ENCODE data around the gene RPRD1B. TPM values are rescaled to one million over a fixed set of nuclear protein-coding genes. Genes with fewer than 3 reads are reported as not detected.
A peak's percentile ranks its signal among the peaks of the same experiment; 100 is the strongest.

The RPRD1B gene
- polyA plus RNA-seq, 3 donors = 3.6 to 12.3 (median 4.7) TPM

DNA sequence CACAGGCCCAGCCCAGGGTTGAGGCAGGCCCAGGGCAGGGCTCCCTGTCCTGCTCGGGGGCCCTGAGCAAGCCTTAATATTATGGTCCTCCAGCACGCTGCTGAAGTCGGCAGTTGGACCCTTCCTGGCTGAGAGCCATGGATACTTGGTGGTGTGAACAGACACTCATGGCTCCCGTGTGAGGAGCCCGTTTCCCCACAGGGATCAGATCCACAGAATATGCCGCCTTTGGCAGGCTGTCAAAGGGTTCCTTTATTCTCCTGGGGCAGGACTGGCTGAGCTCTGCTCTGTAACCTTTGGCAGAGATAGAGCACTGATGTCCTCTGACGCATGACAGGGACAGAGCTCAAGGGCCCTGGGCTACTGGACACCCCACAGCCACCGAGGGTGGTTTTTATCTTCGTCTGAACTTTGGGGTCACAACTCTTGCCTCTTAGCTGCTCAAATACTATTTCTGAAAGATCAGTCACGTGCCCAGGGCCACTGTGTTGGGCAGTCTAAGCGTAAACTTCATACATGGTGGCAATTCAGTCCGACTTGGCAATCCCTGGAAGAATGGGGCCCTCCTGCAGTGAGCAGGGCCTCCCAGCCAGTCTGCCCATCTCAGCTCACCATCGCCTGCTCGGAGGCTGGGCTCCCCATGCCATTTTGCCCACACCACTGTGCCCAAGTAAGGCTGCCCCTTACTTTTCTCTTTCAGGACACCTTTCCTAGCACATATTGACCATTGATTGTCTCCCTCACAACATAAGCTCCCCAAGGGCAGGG lies 49.3 kb upstream of the RPRD1B start:
- intact Hi-C loops (cut with micrococcal nuclease) = no loop called here
- 95% methylated on average over 14 of the region's 14 CpGs for WGBS (ENCODE audit: insufficient coverage)
- H2AFZ ChIP-seq (ENCODE audit: insufficient read depth, low read depth, low read length, poor library complexity, severe bottlenecking) = no peak overlapping the region
- no peaks in the 10 kb centered on the region for H3K27me3 Mint-ChIP-seq (ENCODE audit: low read depth in 3 of 3)
- peaks cover 52 to 64% of the 10 kb centered on the region in 2 donors for H3K36me3 Mint-ChIP-seq
- H3K4me2 ChIP-seq (replicated peaks; ENCODE audit: extremely low read depth, low read length, poor library complexity, severe bottlenecking) = no peak overlapping the region
- no peaks in the 10 kb centered on the region for H3K9me3 ChIP-seq (replicated peaks in 1 of 2; ENCODE audit: control insufficient read depth in 1 of 2, insufficient read depth in 1 of 2, low read length in 2 of 2)
- H3K79me2 ChIP-seq (ENCODE audit: insufficient read depth, low read length) = no peaks in the 10 kb centered on the region
- no peak overlapping the region for H3K4me3 ChIP-seq (replicated peaks in 1 of 3; ENCODE audit: low read depth in 2 of 3, low read length in 3 of 3)
- H3K27ac Mint-ChIP-seq = peak overlapping the region in 4 of 7 donors; percentile 6 to 55 (median 16)
- peaks cover 2% of the 10 kb centered on the region for H3K4me1 Mint-ChIP-seq
- H3K9me3 Mint-ChIP-seq = no peaks in the 10 kb centered on the region
- H3K9ac ChIP-seq (ENCODE audit: insufficient read depth, low read length, poor library complexity, severe bottlenecking) = no peak overlapping the region
- H3K27me3 ChIP-seq (ENCODE audit: control insufficient read depth in 2 of 2, insufficient read depth in 2 of 2, low read length in 2 of 2) = no peaks in the 10 kb centered on the region
- TF ChIP-seq, protein P1, sequence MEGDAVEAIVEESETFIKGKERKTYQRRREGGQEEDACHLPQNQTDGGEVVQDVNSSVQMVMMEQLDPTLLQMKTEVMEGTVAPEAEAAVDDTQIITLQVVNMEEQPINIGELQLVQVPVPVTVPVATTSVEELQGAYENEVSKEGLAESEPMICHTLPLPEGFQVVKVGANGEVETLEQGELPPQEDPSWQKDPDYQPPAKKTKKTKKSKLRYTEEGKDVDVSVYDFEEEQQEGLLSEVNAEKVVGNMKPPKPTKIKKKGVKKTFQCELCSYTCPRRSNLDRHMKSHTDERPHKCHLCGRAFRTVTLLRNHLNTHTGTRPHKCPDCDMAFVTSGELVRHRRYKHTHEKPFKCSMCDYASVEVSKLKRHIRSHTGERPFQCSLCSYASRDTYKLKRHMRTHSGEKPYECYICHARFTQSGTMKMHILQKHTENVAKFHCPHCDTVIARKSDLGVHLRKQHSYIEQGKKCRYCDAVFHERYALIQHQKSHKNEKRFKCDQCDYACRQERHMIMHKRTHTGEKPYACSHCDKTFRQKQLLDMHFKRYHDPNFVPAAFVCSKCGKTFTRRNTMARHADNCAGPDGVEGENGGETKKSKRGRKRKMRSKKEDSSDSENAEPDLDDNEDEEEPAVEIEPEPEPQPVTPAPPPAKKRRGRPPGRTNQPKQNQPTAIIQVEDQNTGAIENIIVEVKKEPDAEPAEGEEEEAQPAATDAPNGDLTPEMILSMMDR (IDR thresholded peaks at IDR 0.05) = no peak
- no peak for DNase-seq
- H4K20me1 ChIP-seq (ENCODE audit: insufficient read depth, low read length) = no peaks in the 10 kb centered on the region
- peaks cover under 1 to 2% of the 10 kb centered on the region in 2 donors for H3K4me1 ChIP-seq (ENCODE audit: control insufficient read depth in 1 of 2, insufficient read depth in 2 of 2, low read length in 2 of 2)
- H3K4me3 Mint-ChIP-seq = no peak overlapping the region
- peaks cover 29 to 72% of the 10 kb centered on the region in 2 donors for H3K36me3 ChIP-seq (replicated peaks in 1 of 2; ENCODE audit: control insufficient read depth in 1 of 2, insufficient read depth in 2 of 2, low read length in 2 of 2)
- H3K27ac ChIP-seq (ENCODE audit: low read depth in 1 of 2, low read length in 2 of 2) = no peak overlapping the region

DNA sequence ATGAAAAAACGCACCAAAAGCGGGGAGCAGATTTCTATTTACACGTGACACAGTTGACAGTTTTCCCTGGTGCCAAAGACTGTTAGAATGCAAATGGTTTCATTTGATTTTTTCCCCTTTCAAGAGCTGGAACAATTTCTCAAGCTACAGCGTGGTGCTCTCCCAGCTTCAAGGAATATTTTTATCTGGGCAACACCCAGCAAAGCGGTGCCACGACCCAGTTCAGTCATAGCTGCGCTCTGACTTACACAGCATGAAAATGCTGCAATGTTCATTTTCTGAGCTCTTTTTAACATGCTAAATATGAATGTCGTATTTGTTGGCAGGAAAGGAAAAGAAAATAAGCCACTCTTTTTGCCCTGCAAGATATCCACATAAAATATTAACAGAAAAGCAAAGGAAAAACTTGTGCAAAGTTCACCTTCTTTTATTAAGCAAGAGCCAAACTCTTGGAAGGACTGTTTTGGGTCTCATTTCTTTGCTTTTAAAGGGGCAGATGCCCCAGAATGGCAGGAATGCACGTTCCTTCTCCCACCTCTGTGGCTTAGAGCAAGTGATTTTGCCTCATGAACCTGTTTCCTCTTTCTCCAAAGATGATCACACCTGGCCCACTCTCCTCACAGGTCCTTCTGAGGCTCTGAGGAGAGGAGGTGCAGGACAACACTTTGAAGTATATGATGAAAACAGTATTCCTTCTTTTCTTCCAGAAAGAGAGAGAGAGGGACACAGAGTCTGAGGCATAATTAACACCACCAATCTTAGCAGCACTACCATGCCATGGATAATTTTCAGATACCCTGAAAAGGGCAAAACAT lies 47.3 kb upstream of the RPRD1B start:
- H3K27ac ChIP-seq (ENCODE audit: low read depth in 1 of 2, low read length in 2 of 2) = no peak overlapping the region
- H3K27ac Mint-ChIP-seq = peak overlapping the region in 1 of 7 donors; percentile 68
- no peak for DNase-seq
- H4K20me1 ChIP-seq (ENCODE audit: insufficient read depth, low read length) = no peaks in the 10 kb centered on the region
- no peak overlapping the region for H3K4me3 Mint-ChIP-seq
- H3K4me1 ChIP-seq (ENCODE audit: control insufficient read depth in 1 of 2, insufficient read depth in 2 of 2, low read length in 2 of 2) = peaks cover 21 to 22% of the 10 kb centered on the region in 2 donors
- peaks cover 0 to 3% (median 1%) of the 10 kb centered on the region in 3 donors for H3K27me3 Mint-ChIP-seq (ENCODE audit: low read depth in 3 of 3)
- no peak overlapping the region for H3K4me2 ChIP-seq (replicated peaks; ENCODE audit: extremely low read depth, low read length, poor library complexity, severe bottlenecking)
- TF ChIP-seq, protein P1 (IDR thresholded peaks at IDR 0.05) = no peak
- no peaks in the 10 kb centered on the region for H3K79me2 ChIP-seq (ENCODE audit: insufficient read depth, low read length)
- WGBS (ENCODE audit: insufficient coverage) = 96% methylated on average over 8 of the region's 9 CpGs
- H3K4me3 ChIP-seq (replicated peaks in 1 of 3; ENCODE audit: low read depth in 2 of 3, low read length in 3 of 3) = no peak overlapping the region
- peaks cover 64 to 74% of the 10 kb centered on the region in 2 donors for H3K36me3 Mint-ChIP-seq
- H3K9me3 ChIP-seq (replicated peaks in 1 of 2; ENCODE audit: control insufficient read depth in 1 of 2, insufficient read depth in 1 of 2, low read length in 2 of 2) = no peaks in the 10 kb centered on the region
- H3K9ac ChIP-seq (ENCODE audit: insufficient read depth, low read length, poor library complexity, severe bottlenecking) = no peak overlapping the region
- H3K27me3 ChIP-seq (ENCODE audit: control insufficient read depth in 2 of 2, insufficient read depth in 2 of 2, low read length in 2 of 2) = no peaks in the 10 kb centered on the region
- intact Hi-C loops (cut with micrococcal nuclease) = no loop called here
- H2AFZ ChIP-seq (ENCODE audit: insufficient read depth, low read depth, low read length, poor library complexity, severe bottlenecking) = no peak overlapping the region
- peaks cover 29 to 69% of the 10 kb centered on the region in 2 donors for H3K36me3 ChIP-seq (replicated peaks in 1 of 2; ENCODE audit: control insufficient read depth in 1 of 2, insufficient read depth in 2 of 2, low read length in 2 of 2)
- H3K4me1 Mint-ChIP-seq = peaks cover 23% of the 10 kb centered on the region
- no peaks in the 10 kb centered on the region for H3K9me3 Mint-ChIP-seq
